PFSK-1 (cell line): ENCODE data around the gene RAC2.

Source experiments
- FOXP2 ChIP-seq: optimal IDR thresholded peaks from 2 replicates; pipeline ENCODE3; 2011; ENCODE audit warnings: borderline replicate concordance, control low read depth, inconsistent platforms; ENCODE audit not compliant: insufficient read depth; ENCODE audit errors: extremely low read length, extremely low read depth
- POLR2AphosphoS5 ChIP-seq: IDR thresholded peaks from 2 replicates; pipeline ENCODE4 v1.6.1; 2012; ENCODE audit warnings: low read depth, mild to moderate bottlenecking, control low read depth, low read length, moderate library complexity
- SIN3A ChIP-seq: IDR thresholded peaks from 2 replicates; pipeline ENCODE4 v1.6.1; 2012; ENCODE audit warnings: mild to moderate bottlenecking, low read length, moderate library complexity, borderline replicate concordance; ENCODE audit not compliant: insufficient read depth
- TAF1 ChIP-seq: IDR thresholded peaks from 2 replicates; pipeline ENCODE4 v1.6.1; 2012; ENCODE audit warnings: low read length, control low read depth, borderline replicate concordance; ENCODE audit not compliant: insufficient read depth
- TF ChIP-seq, protein P1 (sequence below), 2 experiments: IDR thresholded peaks; 2 replicates each; pipeline versions ENCODE4 v1.6.1 to v1.8.0; 2011 to 2012; ENCODE audit warnings: low read depth in 2 of 2, low read length in 2 of 2, control low read depth in 1 of 2, inconsistent platforms in 1 of 2, mild to moderate bottlenecking in 1 of 2, moderate library complexity in 1 of 2; ENCODE audit not compliant: insufficient read depth in 1 of 2

RAC2 gene

DNA sequence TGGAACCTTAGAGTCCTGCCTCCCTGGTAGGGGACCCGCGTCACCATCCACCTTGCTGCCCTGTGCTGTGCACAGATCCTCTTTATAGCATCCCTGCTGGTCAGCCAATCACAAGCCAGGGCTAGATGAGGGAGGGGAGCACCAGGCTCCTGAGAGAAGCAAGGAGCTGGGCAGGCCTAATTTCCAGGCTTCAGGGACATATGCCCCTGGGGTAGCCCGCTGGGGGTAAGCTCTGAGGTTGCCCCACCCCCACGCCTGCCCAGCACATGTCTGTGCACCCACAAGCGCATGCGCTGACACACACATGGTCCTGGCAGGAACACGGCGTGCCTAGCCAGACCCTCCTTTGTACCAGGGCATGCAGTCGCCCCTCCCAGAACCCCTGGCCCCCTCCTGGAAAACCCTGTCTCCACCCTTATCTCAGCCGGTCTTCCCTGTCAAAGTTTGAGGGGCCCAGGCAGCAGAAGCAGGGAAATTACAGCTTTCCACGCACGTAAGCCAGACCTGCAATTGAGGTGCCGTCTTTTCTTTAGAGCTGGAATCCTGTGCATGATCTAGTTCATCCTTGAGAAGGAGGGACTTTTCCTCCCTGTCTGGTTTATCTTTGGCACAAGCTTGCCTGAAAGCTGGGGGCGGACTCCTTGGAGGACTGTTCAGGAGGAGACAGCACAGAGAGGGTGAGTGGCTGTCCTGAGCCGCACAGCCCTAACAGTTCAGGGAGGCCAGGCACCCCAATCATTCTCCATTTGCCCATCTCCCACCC, 33.8 kb downstream of the RAC2 start:
- no peak for TF ChIP-seq TAF1
- TF ChIP-seq, protein P1, sequence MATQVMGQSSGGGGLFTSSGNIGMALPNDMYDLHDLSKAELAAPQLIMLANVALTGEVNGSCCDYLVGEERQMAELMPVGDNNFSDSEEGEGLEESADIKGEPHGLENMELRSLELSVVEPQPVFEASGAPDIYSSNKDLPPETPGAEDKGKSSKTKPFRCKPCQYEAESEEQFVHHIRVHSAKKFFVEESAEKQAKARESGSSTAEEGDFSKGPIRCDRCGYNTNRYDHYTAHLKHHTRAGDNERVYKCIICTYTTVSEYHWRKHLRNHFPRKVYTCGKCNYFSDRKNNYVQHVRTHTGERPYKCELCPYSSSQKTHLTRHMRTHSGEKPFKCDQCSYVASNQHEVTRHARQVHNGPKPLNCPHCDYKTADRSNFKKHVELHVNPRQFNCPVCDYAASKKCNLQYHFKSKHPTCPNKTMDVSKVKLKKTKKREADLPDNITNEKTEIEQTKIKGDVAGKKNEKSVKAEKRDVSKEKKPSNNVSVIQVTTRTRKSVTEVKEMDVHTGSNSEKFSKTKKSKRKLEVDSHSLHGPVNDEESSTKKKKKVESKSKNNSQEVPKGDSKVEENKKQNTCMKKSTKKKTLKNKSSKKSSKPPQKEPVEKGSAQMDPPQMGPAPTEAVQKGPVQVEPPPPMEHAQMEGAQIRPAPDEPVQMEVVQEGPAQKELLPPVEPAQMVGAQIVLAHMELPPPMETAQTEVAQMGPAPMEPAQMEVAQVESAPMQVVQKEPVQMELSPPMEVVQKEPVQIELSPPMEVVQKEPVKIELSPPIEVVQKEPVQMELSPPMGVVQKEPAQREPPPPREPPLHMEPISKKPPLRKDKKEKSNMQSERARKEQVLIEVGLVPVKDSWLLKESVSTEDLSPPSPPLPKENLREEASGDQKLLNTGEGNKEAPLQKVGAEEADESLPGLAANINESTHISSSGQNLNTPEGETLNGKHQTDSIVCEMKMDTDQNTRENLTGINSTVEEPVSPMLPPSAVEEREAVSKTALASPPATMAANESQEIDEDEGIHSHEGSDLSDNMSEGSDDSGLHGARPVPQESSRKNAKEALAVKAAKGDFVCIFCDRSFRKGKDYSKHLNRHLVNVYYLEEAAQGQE (IDR thresholded peaks at IDR 0.05; ENCODE audit: insufficient read depth in 1 of 2, low read depth in 2 of 2, low read length in 2 of 2) = no peak
- no peak for TF ChIP-seq FOXP2
- no peak for TF ChIP-seq POLR2AphosphoS5
- TF ChIP-seq SIN3A = no peak

DNA sequence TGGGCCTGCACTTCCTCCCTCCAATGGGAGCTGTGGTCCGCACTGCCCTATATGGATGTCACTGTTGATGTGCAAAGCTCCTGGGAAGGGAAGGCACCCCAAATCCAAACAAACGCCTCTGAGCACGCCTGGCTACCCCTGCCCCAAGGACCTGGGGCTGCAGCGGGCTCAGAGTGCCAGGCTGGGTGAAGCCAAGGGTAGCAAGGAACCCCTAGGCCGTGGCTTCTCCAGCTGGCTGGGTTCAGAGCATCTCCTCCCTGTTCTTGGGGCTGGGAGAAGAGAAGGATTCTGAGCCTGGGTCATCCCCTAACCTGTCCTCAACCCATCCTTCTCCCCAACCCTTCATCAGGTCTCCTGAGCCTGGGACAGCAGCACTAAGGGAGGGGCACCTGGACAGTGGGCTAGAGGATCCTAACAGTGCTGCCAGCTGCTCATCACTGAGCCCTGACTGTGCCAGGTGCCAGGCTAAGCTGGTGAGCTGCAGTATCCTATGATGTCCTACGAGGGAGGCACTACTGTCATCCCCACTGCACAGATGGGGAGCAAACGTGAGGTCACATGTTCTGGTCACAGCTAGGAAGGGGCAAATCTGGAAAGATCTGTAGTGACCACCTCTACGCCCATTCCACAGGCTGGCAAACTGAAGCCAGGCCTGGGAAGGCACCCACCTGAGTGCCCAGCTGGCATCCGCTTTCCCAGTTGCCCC, 34.8 kb downstream of the RAC2 start:
- TF ChIP-seq POLR2AphosphoS5 (no peak), SIN3A (no peak), TAF1 (no peak)

DNA sequence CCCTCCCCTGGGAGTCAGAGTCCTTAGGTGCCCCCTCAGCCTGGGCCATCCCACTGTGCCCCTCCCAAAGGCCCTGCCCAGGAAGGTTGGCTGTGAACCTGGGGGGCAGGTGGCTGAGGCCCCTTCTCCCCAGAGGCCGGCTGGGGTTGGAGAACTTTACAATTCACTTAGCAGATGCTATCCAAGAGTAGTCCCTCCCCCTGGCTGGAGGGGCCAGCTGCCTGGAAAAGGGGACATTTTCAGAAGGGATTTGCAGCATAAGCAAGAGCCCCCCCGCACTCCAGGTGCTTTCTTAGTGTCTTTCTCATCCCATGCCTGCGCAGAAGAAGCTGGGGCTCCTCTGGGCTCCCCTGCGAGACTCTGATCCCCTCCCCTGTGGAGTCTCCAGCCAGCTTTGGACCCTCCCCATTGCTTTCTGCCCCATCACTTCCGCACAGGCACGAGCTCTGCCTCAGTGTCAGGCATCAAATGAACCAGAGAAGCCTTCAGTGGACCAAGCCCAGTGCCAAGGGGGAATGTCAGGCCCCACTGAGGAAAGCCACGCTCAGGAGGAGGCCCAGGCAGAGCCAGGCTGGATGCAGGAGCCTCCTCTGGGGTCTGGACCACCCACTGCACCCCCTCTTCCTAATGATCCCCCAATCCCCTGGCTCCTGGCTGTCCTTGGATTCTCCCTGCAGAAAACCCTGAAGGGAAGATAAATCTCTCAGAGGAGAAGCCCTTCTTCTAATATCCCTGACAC, 35.5 kb downstream of the RAC2 start:
- TF ChIP-seq TAF1 (no peak), SIN3A (no peak), POLR2AphosphoS5 (no peak), FOXP2 (no peak)
- TF ChIP-seq, protein P1 (IDR thresholded peaks at IDR 0.05; ENCODE audit: insufficient read depth in 1 of 2, low read depth in 2 of 2, low read length in 2 of 2) = no peak

DNA sequence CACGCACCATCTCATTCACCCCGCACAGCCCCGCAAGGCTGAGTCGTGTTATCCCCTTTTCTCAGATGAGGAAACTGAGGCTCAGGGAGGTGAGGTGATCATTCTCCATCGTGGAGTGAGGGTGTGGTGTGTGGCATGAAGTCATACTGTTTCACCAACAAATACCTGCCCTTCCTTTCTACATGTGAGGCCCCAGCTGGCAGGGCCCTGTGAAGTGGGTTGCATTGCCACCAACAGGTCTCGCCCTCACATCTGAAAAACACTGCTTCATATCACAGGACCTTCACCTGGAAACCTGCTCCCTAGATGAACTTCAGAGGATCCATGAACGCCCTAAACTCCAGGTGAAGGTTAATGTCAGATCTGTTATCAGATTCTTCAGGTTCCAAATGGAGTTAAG, 36.1 kb downstream of the RAC2 start:
- no peak for TF ChIP-seq POLR2AphosphoS5
- no peak for TF ChIP-seq FOXP2
- TF ChIP-seq TAF1 = no peak
- TF ChIP-seq SIN3A = no peak
- TF ChIP-seq, protein P1 (IDR thresholded peaks at IDR 0.05; ENCODE audit: insufficient read depth in 1 of 2, low read depth in 2 of 2, low read length in 2 of 2) = no peak

DNA sequence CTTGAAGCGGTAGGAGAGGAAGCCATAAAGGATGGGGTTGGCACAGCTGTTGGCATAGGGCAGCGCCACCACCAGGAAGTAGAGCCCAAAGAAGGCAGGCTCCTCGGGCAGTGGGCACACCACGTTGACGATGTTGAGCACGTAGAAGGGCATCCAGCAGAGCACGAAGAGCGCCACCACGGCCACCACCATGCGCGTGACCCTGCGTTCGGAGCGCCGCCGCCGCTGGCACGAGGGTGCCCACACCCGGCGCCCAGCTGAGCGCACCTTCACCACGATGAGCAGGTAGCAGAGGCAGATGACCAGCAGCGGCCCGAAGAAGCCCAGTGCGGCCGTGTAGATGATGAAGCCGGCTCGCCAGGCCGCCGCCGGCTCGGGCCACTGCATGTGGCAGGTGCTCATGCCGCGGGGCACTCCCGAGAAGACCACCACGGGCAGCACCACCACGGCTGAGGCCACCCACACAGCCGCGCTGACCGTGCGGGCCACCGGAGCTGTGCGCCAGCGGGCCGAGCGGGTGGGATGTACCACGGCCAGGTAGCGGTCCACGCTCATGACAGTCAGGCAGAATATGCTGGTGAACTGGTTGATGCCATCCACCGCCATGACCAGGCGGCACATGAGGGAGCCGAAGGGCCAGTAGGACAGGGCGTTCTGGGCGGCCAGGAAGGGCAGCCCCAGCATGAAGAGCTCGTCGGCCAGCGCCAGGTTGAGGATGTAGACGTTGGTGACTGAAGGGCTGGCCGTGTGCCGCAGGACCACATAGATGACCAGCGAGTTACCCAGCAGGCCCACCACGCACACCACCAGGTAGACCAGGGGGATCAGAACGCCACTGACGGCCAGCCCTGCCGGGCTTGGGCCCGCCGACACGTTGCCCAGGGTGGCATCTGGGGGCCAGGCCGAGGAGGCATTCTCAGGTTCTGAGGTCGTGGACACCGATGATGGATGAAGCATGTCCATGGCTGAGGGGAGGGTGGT, 36.9 kb downstream of the RAC2 start:
- TF ChIP-seq, protein P1 (IDR thresholded peaks at IDR 0.05; ENCODE audit: insufficient read depth in 1 of 2, low read depth in 2 of 2, low read length in 2 of 2) = no peak
- TF ChIP-seq SIN3A (no peak), POLR2AphosphoS5 (no peak), FOXP2 (no peak), TAF1 (no peak)
